ENCODE measurements around the gene PPP2R5E. TPM values are rescaled to one million over a fixed set of nuclear protein-coding genes. Genes with fewer than 3 reads are reported as not detected.

The PPP2R5E gene
- total and polyA plus RNA-seq, 2 of the 8 experiments (the other 6 are each of a cell fraction or from before 2014, with no cell fraction given) = 6.8 to 64.6 TPM

GRCh38 chr14:63388766-63389431 lies 154.3 kb downstream of the PPP2R5E start:
- Histone ChIP-seq H2BK120ac (replicated peaks; ENCODE audit: low read depth, low read length) (no peak overlapping the region), H3K79me1 (ENCODE audit: low read depth, low read length) (no peaks in the 10 kb centered on the region; the same call in 1 of the 2 replicates), H4K5ac (ENCODE audit: insufficient read length, low read depth, low read length) (no peak overlapping the region), H3K27ac (ENCODE audit: low read depth, low read length) (no peak overlapping the region), H3K9me3 (ENCODE audit: insufficient read depth in 2 of 2, low read depth in 1 of 2, low read length in 1 of 2) (no peaks in the 10 kb centered on the region), H3K36me3 (ENCODE audit: control insufficient read depth in 2 of 4, insufficient read depth in 4 of 4, low read length in 3 of 4) (peaks cover 1 to 30% (median 9%) of the 10 kb centered on the region in 4 experiments; a peak in 6 of 8 replicates), H3K23ac (ENCODE audit: insufficient read length) (no peak overlapping the region), H3K4ac (replicated peaks; ENCODE audit: insufficient read length, low read depth, low read length) (no peak overlapping the region), H3K79me2 (ENCODE audit: control insufficient read depth in 1 of 2, insufficient read depth in 2 of 2, low read length in 2 of 2) (no peaks in the 10 kb centered on the region), H2AFZ (ENCODE audit: low read length) (no peak overlapping the region), H3K14ac (ENCODE audit: insufficient read length) (no peak overlapping the region), H2BK15ac (ENCODE audit: low read length) (no peak overlapping the region), H2AK5ac (ENCODE audit: low read depth, low read length) (no peak overlapping the region), H3K27me3 (replicated peaks in 1 of 4; ENCODE audit: control insufficient read depth in 3 of 4, extremely low read depth in 1 of 4, insufficient read depth in 3 of 4, low read length in 3 of 4) (no peaks in the 10 kb centered on the region), H4K20me1 (replicated peaks in 1 of 2; ENCODE audit: control insufficient read depth in 1 of 2, insufficient read depth in 2 of 2, low read length in 2 of 2) (no peaks in the 10 kb centered on the region), H2BK12ac (ENCODE audit: low read depth, low read length) (no peak overlapping the region), H3K4me3 (ENCODE audit: extremely low read depth in 1 of 4, insufficient read depth in 2 of 4, low read depth in 3 of 4, low read length in 4 of 4) (no peak overlapping the region), H3K9ac (replicated peaks in 1 of 4; ENCODE audit: extremely low read depth in 1 of 4, low read depth in 3 of 4, low read length in 3 of 4) (no peak overlapping the region), H2BK5ac (ENCODE audit: low read depth, low read length) (no peak overlapping the region), H3K23me2 (ENCODE audit: low read depth, low read length) (no peaks in the 10 kb centered on the region), H4K8ac (ENCODE audit: extremely low read depth, insufficient read depth, low read length) (no peak overlapping the region), H3K4me2 (ENCODE audit: insufficient read depth in 1 of 2, low read depth in 2 of 2, low read length in 2 of 2) (no peak overlapping the region), H2BK20ac (ENCODE audit: low read length) (no peak overlapping the region), H4K91ac (replicated peaks; ENCODE audit: insufficient read length, low read length) (no peak overlapping the region), H3K18ac (ENCODE audit: extremely low read depth, low read length) (no peak overlapping the region), H3K56ac (replicated peaks; ENCODE audit: insufficient read length, low read depth, low read length) (no peak overlapping the region), H3K4me1 (replicated peaks in 1 of 4; ENCODE audit: control insufficient read depth in 3 of 4, insufficient read depth in 4 of 4, low read length in 3 of 4) (no peaks in the 10 kb centered on the region)
- ChIA-PET CTCF (ENCODE audit: partially characterized antibody) (interaction anchor here (0.6 to 1.8 kb wide), 41 partner anchors 9 to 1991 kb away, joined by 3 to 8 read pairs (median 3); partner anchors contain the start of gene PPP2R5E), POLR2A (ENCODE audit: partially characterized antibody) (interaction anchor here (0.9 to 1.0 kb wide), 2 partner anchors 9 to 155 kb away, joined by 4 to 9 read pairs; partner anchors contain the start of gene PPP2R5E)
- FAIRE-seq (peak; percentile 74), DNase-seq (ENCODE audit: low read depth in 1 of 2, low spot score in 2 of 2) (peak; percentile 25 to 79)
- TF ChIP-seq RAD21 (IDR thresholded peaks at IDR 0.05 in 1 of 2, conservative IDR thresholded peaks at IDR 0.05 in 1 of 2; ENCODE audit: low read depth in 2 of 2, low read length in 2 of 2) = peak; percentile 88 to 92
- no peak for TF ChIP-seq E2F6 (IDR thresholded peaks at IDR 0.05)
- peak; percentile 83 to 89 (median 88) for TF ChIP-seq CTCF (IDR thresholded peaks at IDR 0.05; ENCODE audit: control extremely low read depth in 1 of 3, insufficient read depth in 1 of 3, low read depth in 1 of 3, low read length in 3 of 3)
- no peak for TF ChIP-seq GABPA (IDR thresholded peaks at IDR 0.05; ENCODE audit: borderline replicate concordance, insufficient read depth, low read length)
- TF ChIP-seq YY1 (IDR thresholded peaks at IDR 0.05; ENCODE audit: low read depth, low read length) = peak; percentile 69; the same call in 1 of the 2 replicates
- TF ChIP-seq RFX5 (IDR thresholded peaks at IDR 0.05; ENCODE audit: borderline replicate concordance, low read depth, low read length) = no peak
- TF ChIP-seq HDAC6 (IDR thresholded peaks at IDR 0.05; ENCODE audit: low read depth, low read length) = no peak
- 63% methylated on average over 8 of the region's 8 CpGs; no CpG with 5 or more reads in 1 of the 2 experiments for WGBS, 2 experiments (ENCODE audit: extremely low coverage in 1 of 2, insufficient coverage in 1 of 2, insufficient read length in 1 of 2, insufficient replicate concordance in 2 of 2, low coverage in 1 of 2, low lambda C conversion rate in 2 of 2, missing lambda C conversion rate in 1 of 2)

All from H1 (cell line).